Left ventricle myocardium inferior (tissue), 1 donor: ENCODE measurements around the gene KTN1. TPM values are rescaled to one million over a fixed set of nuclear protein-coding genes. Genes with fewer than 3 reads are reported as not detected.

Experiments used
- DNase-seq: peaks from one replicate; pipeline ENCODE4 v3.0.0-alpha.2; 2020
- H3K27ac ChIP-seq: fragments of 200-600 bp; replicated peaks from 2 replicates; pipeline ENCODE4 v1.8.0; 2021
- H3K27me3 ChIP-seq: fragments of 200-600 bp; 2 replicates; pipeline ENCODE4 v1.8.0; 2021; ENCODE audit warnings: low read depth
- H3K36me3 ChIP-seq: fragments of 200-600 bp; 2 replicates; pipeline ENCODE4 v1.8.0; 2021
- H3K4me1 ChIP-seq: fragments of 200-600 bp; 2 replicates; pipeline ENCODE4 v1.8.0; 2021
- H3K4me3 ChIP-seq: fragments of 200-600 bp; 2 replicates; pipeline ENCODE4 v1.8.0; 2021; ENCODE audit warnings: mild to moderate bottlenecking, moderate library complexity
- H3K9me3 ChIP-seq: fragments of 200-600 bp; replicated peaks from 2 replicates; pipeline ENCODE4 v1.8.0; 2021
- intact Hi-C: fragments of 100-400 bp; cut with micrococcal nuclease; formaldehyde crosslinking; loops from one replicate; pipeline ENCODE4 v1.11.0; 2022
- total RNA-seq: library from RNA; stranded (reverse); fragmentation: NEBNext Ultra II Directional; extraction: Animal tissue kit (Norgen Biotek cat#: 25700); gene quantifications from one replicate; pipeline ENCODE4 v1.2.1, GENCODE V29; 2021
- TF ChIP-seq, protein P1 (sequence below): fragments of 200-600 bp; IDR thresholded peaks from 2 replicates; pipeline ENCODE4 v1.8.0; 2021; ENCODE audit warnings: antibody characterized with exemption, mild to moderate bottlenecking, borderline replicate concordance
- donor health status: DM: no; HTN: yes; CAD: no; lungs with severe emphysema.

KTN1 gene
- total RNA-seq, 1 donor from 2014 or later, result 294 TPM

DNA sequence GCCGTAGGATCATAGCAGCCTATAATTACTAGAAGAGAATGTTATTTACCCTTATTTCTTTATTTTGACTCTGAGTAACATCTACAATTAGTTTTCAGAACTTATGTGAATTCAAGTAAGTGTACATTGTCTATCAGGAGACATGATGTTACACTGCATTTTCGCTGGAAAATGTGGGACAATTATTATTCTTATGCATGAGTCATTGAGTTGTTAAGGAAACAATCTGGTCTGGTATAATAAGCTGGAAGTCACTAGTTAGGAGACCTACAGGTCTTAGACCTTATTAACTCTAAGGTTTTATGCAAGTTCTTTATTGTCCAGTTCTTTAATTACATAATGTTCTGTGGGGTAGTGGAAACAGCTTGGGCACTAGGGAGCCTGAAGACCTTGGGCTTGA, 5.8 kb downstream of the KTN1 start:
- no peak for DNase-seq

DNA sequence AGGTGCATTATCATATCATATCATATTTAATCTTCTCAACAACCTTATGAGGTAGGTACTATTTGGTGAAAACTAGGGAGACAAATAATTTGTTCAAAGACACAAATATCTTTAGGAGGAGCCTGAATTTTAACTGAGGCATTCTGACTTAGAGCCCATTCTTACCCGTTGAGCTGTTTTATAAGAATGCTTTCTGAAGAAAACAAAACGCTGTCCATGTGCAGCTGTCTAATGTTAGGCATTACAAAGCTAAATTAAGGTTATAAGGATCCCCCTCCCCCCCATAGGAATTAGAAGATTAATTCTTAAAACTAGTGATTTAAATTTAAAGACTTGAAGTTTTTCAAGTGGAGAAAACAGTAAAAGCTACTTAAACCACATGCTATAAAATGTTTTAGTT, 6.4 kb downstream of the KTN1 start:
- Histone ChIP-seq H3K4me1 (peaks cover 99% of the 10 kb centered on the region), H3K9me3 (no peaks in the 10 kb centered on the region), H3K36me3 (no peaks in the 10 kb centered on the region), H3K27me3 (no peaks in the 10 kb centered on the region), H3K4me3 (no peak overlapping the region), H3K27ac (peak overlapping the region; percentile 24)
- TF ChIP-seq, protein P1, sequence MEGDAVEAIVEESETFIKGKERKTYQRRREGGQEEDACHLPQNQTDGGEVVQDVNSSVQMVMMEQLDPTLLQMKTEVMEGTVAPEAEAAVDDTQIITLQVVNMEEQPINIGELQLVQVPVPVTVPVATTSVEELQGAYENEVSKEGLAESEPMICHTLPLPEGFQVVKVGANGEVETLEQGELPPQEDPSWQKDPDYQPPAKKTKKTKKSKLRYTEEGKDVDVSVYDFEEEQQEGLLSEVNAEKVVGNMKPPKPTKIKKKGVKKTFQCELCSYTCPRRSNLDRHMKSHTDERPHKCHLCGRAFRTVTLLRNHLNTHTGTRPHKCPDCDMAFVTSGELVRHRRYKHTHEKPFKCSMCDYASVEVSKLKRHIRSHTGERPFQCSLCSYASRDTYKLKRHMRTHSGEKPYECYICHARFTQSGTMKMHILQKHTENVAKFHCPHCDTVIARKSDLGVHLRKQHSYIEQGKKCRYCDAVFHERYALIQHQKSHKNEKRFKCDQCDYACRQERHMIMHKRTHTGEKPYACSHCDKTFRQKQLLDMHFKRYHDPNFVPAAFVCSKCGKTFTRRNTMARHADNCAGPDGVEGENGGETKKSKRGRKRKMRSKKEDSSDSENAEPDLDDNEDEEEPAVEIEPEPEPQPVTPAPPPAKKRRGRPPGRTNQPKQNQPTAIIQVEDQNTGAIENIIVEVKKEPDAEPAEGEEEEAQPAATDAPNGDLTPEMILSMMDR, result no peak
- intact Hi-C loops, result no loop called here
- DNase-seq, result no peak

More for the DNA sequence above, 5.8 kb downstream of the KTN1 start:
- Histone ChIP-seq H3K27me3 (no peaks in the 10 kb centered on the region), H3K4me3 (no peak overlapping the region), H3K4me1 (peaks cover 99% of the 10 kb centered on the region), H3K36me3 (no peaks in the 10 kb centered on the region), H3K27ac (peak overlapping the region; percentile 24), H3K9me3 (no peaks in the 10 kb centered on the region)
- TF ChIP-seq, protein P1, result no peak
- intact Hi-C loops, result no loop called here

DNA sequence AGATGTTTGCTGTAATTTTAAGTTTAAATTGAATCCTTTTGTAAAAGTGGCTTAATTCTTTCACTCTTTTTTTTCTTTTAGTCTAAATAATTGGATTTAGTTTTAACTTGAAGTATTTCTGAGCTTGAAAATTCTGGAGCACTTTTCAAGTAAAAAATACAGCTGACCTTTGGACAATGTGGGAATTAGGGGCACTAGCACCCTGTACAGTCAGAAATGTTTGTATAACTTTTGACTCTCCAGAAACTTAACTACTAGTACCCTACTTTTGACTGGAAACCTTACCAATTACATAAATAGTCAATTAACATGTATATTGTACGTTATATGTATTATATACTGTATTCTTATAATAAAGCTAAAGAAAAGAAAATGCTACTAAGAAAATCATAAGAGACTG, 7.8 kb downstream of the KTN1 start:
- peak overlapping the region; percentile 37 for H3K27ac ChIP-seq
- H3K27me3 ChIP-seq, result no peaks in the 10 kb centered on the region
- no peaks in the 10 kb centered on the region for H3K36me3 ChIP-seq
- H3K9me3 ChIP-seq, result no peaks in the 10 kb centered on the region
- H3K4me1 ChIP-seq, result peaks cover 99% of the 10 kb centered on the region
- intact Hi-C loops, result no loop called here
- TF ChIP-seq, protein P1, result no peak
- H3K4me3 ChIP-seq, result no peak overlapping the region
- DNase-seq, result no peak

- intact Hi-C loops, result no loop called here
- H3K27ac ChIP-seq, result peak overlapping the region; percentile 37
Observed at GRCh38 chr14:55588259-55588699, 8.3 kb downstream of the KTN1 start.

GRCh38 chr14:55589171-55589570, 9.2 kb downstream of the KTN1 start:
- TF ChIP-seq, protein P1, result no peak
- no peaks in the 10 kb centered on the region for H3K36me3 ChIP-seq
- DNase-seq, result no peak
- no peaks in the 10 kb centered on the region for H3K27me3 ChIP-seq
- H3K27ac ChIP-seq, result peak overlapping the region; percentile 37
- no peaks in the 10 kb centered on the region for H3K9me3 ChIP-seq
- H3K4me1 ChIP-seq, result peaks cover 99% of the 10 kb centered on the region
- H3K4me3 ChIP-seq, result no peak overlapping the region
- intact Hi-C loops, result no loop called here

More at GRCh38 chr14:55588259-55588699, 8.3 kb downstream of the KTN1 start:
- TF ChIP-seq, protein P1, result no peak
- Histone ChIP-seq H3K9me3 (no peaks in the 10 kb centered on the region), H3K4me1 (peaks cover 99% of the 10 kb centered on the region), H3K36me3 (no peaks in the 10 kb centered on the region), H3K4me3 (no peak overlapping the region), H3K27me3 (no peaks in the 10 kb centered on the region)
- no peak for DNase-seq

DNA sequence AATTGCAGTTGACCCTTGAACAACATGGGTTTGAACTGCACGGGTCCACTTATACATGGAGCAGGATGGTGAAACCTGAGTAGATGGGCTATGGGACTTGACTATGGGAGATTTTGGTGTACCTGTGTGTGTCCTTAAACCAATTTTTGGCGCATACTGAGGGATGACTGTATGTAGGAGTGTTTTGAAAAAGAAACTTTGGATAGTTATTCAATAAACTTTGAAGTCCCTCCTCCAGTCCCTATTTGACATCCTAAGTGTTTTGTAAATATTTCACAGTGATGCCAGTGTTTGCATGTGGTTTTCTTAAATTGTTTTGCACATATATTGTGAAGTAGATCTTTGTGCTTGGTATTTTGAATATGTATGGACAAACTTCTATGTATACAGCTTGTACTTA, 12.4 kb downstream of the KTN1 start:
- no peak for DNase-seq
- Histone ChIP-seq H3K36me3 (no peaks in the 10 kb centered on the region), H3K9me3 (no peaks in the 10 kb centered on the region), H3K4me3 (no peak overlapping the region), H3K27ac (no peak overlapping the region), H3K4me1 (peaks cover 91% of the 10 kb centered on the region), H3K27me3 (no peaks in the 10 kb centered on the region)
- intact Hi-C loops, result no loop called here
- TF ChIP-seq, protein P1, result no peak
